ENCODE data around the gene UBAC2.

Gene UBAC2

GRCh38 chr13:99334221-99334620 is 133.6 kb downstream of the UBAC2 start:
- peaks cover 99% of the 10 kb centered on the region for H3K4me1 ChIP-seq (ENCODE audit: insufficient read depth, low read length, severe bottlenecking)
- peak overlapping the region; percentile 43 for H3K4me3 ChIP-seq (ENCODE audit: low read depth, low read length, poor library complexity, severe bottlenecking)
- peak overlapping the region; percentile 99 for H3K27ac ChIP-seq (ENCODE audit: low read depth, low read length, poor library complexity, severe bottlenecking)
- H3K9ac ChIP-seq (ENCODE audit: low read length): peak overlapping the region; percentile 69
- no peaks in the 10 kb centered on the region for H3K9me2 ChIP-seq (ENCODE audit: low read depth, low read length)
- H3F3A ChIP-seq (ENCODE audit: insufficient read depth, low read length): 0 out of 2 replicates have a peak, but pooled peaks cover 7% of the 10 kb centered on the region
- H3K9me3 ChIP-seq (ENCODE audit: low read length): no peaks in the 10 kb centered on the region
- no peak for TF ChIP-seq EZH2 (IDR thresholded peaks at IDR 0.05; ENCODE audit: borderline replicate concordance, low read length)
- TF ChIP-seq, protein P1, sequence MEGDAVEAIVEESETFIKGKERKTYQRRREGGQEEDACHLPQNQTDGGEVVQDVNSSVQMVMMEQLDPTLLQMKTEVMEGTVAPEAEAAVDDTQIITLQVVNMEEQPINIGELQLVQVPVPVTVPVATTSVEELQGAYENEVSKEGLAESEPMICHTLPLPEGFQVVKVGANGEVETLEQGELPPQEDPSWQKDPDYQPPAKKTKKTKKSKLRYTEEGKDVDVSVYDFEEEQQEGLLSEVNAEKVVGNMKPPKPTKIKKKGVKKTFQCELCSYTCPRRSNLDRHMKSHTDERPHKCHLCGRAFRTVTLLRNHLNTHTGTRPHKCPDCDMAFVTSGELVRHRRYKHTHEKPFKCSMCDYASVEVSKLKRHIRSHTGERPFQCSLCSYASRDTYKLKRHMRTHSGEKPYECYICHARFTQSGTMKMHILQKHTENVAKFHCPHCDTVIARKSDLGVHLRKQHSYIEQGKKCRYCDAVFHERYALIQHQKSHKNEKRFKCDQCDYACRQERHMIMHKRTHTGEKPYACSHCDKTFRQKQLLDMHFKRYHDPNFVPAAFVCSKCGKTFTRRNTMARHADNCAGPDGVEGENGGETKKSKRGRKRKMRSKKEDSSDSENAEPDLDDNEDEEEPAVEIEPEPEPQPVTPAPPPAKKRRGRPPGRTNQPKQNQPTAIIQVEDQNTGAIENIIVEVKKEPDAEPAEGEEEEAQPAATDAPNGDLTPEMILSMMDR (IDR thresholded peaks at IDR 0.05; ENCODE audit: low read length): no peak
- H3K27me3 ChIP-seq (ENCODE audit: insufficient read depth, low read length): no peaks in the 10 kb centered on the region
- H2AFZ ChIP-seq (ENCODE audit: low read length): no peak overlapping the region
- peaks cover 7% of the 10 kb centered on the region for H3K36me3 ChIP-seq (ENCODE audit: insufficient read depth, low read length)
- H4K20me1 ChIP-seq (ENCODE audit: insufficient read depth, low read length): no peaks in the 10 kb centered on the region
- peak overlapping the region; percentile 69; the same call in 1 of the 2 replicates for H3K4me2 ChIP-seq (ENCODE audit: low read length)
- no peaks in the 10 kb centered on the region for H3K79me2 ChIP-seq (ENCODE audit: insufficient read depth, low read length)

DNA sequence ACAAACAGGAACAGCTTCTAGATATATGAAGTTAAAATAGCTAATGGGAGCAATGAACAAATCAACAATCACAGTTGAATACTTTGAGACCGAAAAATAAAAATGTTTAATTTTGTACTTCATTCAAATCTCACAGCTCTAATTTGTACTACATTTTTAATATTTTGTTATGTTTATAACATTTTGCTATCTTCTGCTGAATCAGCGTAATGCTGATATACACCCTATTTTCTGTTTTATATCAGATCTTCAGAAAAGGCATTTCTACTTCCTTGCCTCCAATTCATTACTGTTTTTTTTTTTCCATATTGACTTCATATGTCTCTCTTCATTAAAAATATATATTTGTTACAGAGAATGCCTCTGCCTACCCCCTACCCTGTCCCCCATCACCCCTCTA is 134.4 kb downstream of the UBAC2 start:
- 0 out of 2 replicates have a peak, but pooled peaks cover 7% of the 10 kb centered on the region for H3F3A ChIP-seq (ENCODE audit: insufficient read depth, low read length)
- H3K27me3 ChIP-seq (ENCODE audit: insufficient read depth, low read length): no peaks in the 10 kb centered on the region
- H3K4me3 ChIP-seq (ENCODE audit: low read depth, low read length, poor library complexity, severe bottlenecking): peak overlapping the region; percentile 43
- H3K9me3 ChIP-seq (ENCODE audit: low read length): no peaks in the 10 kb centered on the region
- H3K4me1 ChIP-seq (ENCODE audit: insufficient read depth, low read length, severe bottlenecking): peaks cover 99% of the 10 kb centered on the region
- peak overlapping the region; percentile 99 for H3K27ac ChIP-seq (ENCODE audit: low read depth, low read length, poor library complexity, severe bottlenecking)
- H3K9me2 ChIP-seq (ENCODE audit: low read depth, low read length): no peaks in the 10 kb centered on the region
- H2AFZ ChIP-seq (ENCODE audit: low read length): no peak overlapping the region
- TF ChIP-seq, protein P1 (IDR thresholded peaks at IDR 0.05; ENCODE audit: low read length): no peak
- no peak for TF ChIP-seq EZH2 (IDR thresholded peaks at IDR 0.05; ENCODE audit: borderline replicate concordance, low read length)
- H3K9ac ChIP-seq (ENCODE audit: low read length): peak overlapping the region; percentile 69
- peaks cover 8% of the 10 kb centered on the region for H3K79me2 ChIP-seq (ENCODE audit: insufficient read depth, low read length)
- no peaks in the 10 kb centered on the region for H4K20me1 ChIP-seq (ENCODE audit: insufficient read depth, low read length)
- H3K36me3 ChIP-seq (ENCODE audit: insufficient read depth, low read length): peaks cover 2% of the 10 kb centered on the region; the same call in 1 of the 2 replicates
- peak overlapping the region; percentile 69 for H3K4me2 ChIP-seq (ENCODE audit: low read length)

DNA sequence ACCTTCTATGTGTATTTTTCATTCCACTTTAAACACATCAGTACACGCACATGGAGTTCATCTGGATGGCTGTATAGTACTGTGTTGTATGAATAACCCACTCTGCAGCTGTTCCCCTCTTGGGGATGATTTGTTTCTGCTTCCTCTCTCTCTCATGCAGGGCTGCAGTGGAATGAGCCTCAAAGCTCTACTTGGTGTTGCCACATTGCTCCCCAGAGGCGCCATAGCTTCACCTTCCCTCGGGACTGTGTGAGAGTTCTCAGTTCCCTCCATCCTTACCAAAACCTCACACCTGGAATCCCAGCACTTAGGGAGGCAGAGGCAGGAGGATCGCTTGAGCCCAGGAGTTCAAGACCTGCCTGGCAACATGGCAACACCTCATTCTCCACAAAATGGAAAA is 134.9 kb downstream of the UBAC2 start:
- peaks cover 98% of the 10 kb centered on the region for H3K4me1 ChIP-seq (ENCODE audit: insufficient read depth, low read length, severe bottlenecking)
- H3K9me2 ChIP-seq (ENCODE audit: low read depth, low read length): no peaks in the 10 kb centered on the region
- H3K27ac ChIP-seq (ENCODE audit: low read depth, low read length, poor library complexity, severe bottlenecking): peak overlapping the region; percentile 99
- peak overlapping the region; percentile 43 for H3K4me3 ChIP-seq (ENCODE audit: low read depth, low read length, poor library complexity, severe bottlenecking)
- peak overlapping the region; percentile 69 for H3K9ac ChIP-seq (ENCODE audit: low read length)
- no peaks in the 10 kb centered on the region for H4K20me1 ChIP-seq (ENCODE audit: insufficient read depth, low read length)
- H3F3A ChIP-seq (ENCODE audit: insufficient read depth, low read length): 0 out of 2 replicates have a peak, but pooled peaks cover 7% of the 10 kb centered on the region
- no peak overlapping the region for H2AFZ ChIP-seq (ENCODE audit: low read length)
- peaks cover 13% of the 10 kb centered on the region for H3K79me2 ChIP-seq (ENCODE audit: insufficient read depth, low read length)
- H3K27me3 ChIP-seq (ENCODE audit: insufficient read depth, low read length): no peaks in the 10 kb centered on the region
- no peaks in the 10 kb centered on the region for H3K9me3 ChIP-seq (ENCODE audit: low read length)
- peaks cover 7% of the 10 kb centered on the region for H3K36me3 ChIP-seq (ENCODE audit: insufficient read depth, low read length)
- peak overlapping the region; percentile 69 for H3K4me2 ChIP-seq (ENCODE audit: low read length)
- TF ChIP-seq, protein P1 (IDR thresholded peaks at IDR 0.05; ENCODE audit: low read length): peak; percentile 44; the same call in 1 of the 2 replicates
- no peak for TF ChIP-seq EZH2 (IDR thresholded peaks at IDR 0.05; ENCODE audit: borderline replicate concordance, low read length)

All from OCI-LY1 (cell line).